GM12878 (cell line): Measurements from ENCODE around the gene RAB6B. TPM values are rescaled to one million over a fixed set of nuclear protein-coding genes. Genes with fewer than 3 reads are reported as not detected.

Source experiments
- ATAC-seq: fragments of 200-7000 bp; cut with Tn5 transposase; 3 replicates; pipeline ENCODE4 v1.9.1; 2020; ENCODE audit warnings: mild to moderate bottlenecking, moderate library complexity
- BruUV-seq: library from RNA; stranded (reverse); fragments of 400-500 nt; replicated peaks from 2 replicates; lab custom pipeline; 2021; lab: Mats Ljungman, UMichigan
- CTCF ChIA-PET: fragments of 300-600 bp; sonication (Branson Sonifier 250); formaldehyde crosslinking; extraction: SDS; loops from one replicate; lab custom pipeline; 2021; ENCODE audit warnings: inconsistent platforms; lab: Yijun Ruan, JAX
- POLR2A ChIA-PET: fragments of 350-600 bp; formaldehyde crosslinking; extraction: SDS; loops from one replicate; lab custom pipeline; 2021; ENCODE audit warnings: inconsistent platforms; lab: Charles Lee
- RAD21 ChIA-PET: fragments of 300-600 bp; sonication (Branson Sonifier 250); formaldehyde crosslinking; loops from one replicate; lab custom pipeline; 2023; ENCODE audit warnings: antibody characterized with exemption; ENCODE audit not compliant: unreplicated experiment; lab: Charles Lee
- SMC1A ChIA-PET: fragments of 300-600 bp; sonication (Branson Sonifier 250); formaldehyde crosslinking; loops from one replicate; lab custom pipeline; 2023; ENCODE audit not compliant: unreplicated experiment, uncharacterized antibody; lab: Charles Lee
- DNase-seq: peaks from one replicate; pipeline ENCODE4 v3.0.0-alpha.2; 2011; ENCODE audit warnings: low read depth, low spot score
- FAIRE-seq: peaks from 3 replicates; lab custom pipeline; 2011; peaks lifted over from hg19 to GRCh38; lab: Jason Lieb, UNC
- H2AFZ ChIP-seq: 2 replicates; pipeline ENCODE4 v1.6.0; 2011; ENCODE audit warnings: low read depth, low read length, control low read depth; ENCODE audit not compliant: control insufficient read depth
- H3K27ac ChIP-seq: 2 replicates; pipeline ENCODE4 v1.5.1; 2011; ENCODE audit warnings: control low read depth; ENCODE audit not compliant: control insufficient read depth, insufficient read depth
- H3K27me3 ChIP-seq, 2 experiments: replicated peaks in 1 of 2; 2 replicates each; pipeline versions ENCODE4 v1.6.0 to v1.6.1; 2011; ENCODE audit warnings: low read length in 1 of 2; ENCODE audit not compliant: control insufficient read depth in 2 of 2, insufficient read depth in 2 of 2
- H3K36me3 ChIP-seq, 2 experiments: 2 replicates each; pipeline ENCODE4 v1.5.1; 2011; ENCODE audit warnings: low read length in 1 of 2; ENCODE audit not compliant: control insufficient read depth in 2 of 2, insufficient read depth in 2 of 2
- H3K4me1 ChIP-seq: 2 replicates; pipeline ENCODE4 v1.6.1; 2011; ENCODE audit warnings: mild to moderate bottlenecking, low read length, moderate library complexity, mixed read lengths; ENCODE audit not compliant: control insufficient read depth, insufficient read depth
- H3K4me2 ChIP-seq: 2 replicates; pipeline ENCODE4 v1.6.0; 2011; ENCODE audit warnings: control low read depth; ENCODE audit not compliant: control insufficient read depth, insufficient read depth
- H3K4me3 ChIP-seq: fragments of 200-600 bp; sonication (generic); 2 replicates; pipeline ENCODE4 v1.5.1; 2016
- H3K79me2 ChIP-seq: 2 replicates; pipeline ENCODE4 v1.6.0; 2011; ENCODE audit warnings: low read length; ENCODE audit not compliant: control insufficient read depth, insufficient read depth
- H3K9ac ChIP-seq: 2 replicates; pipeline ENCODE4 v1.8.0; 2011; ENCODE audit warnings: low read length, control low read depth, mixed read lengths; ENCODE audit not compliant: control insufficient read depth, insufficient read depth
- H3K9me3 ChIP-seq: replicated peaks from 3 replicates; pipeline ENCODE4 v1.5.1; 2011; ENCODE audit warnings: mild to moderate bottlenecking, low read length; ENCODE audit not compliant: control insufficient read depth, insufficient read depth
- H4K20me1 ChIP-seq: 2 replicates; pipeline ENCODE4 v1.6.0; 2011; ENCODE audit not compliant: control insufficient read depth, insufficient read depth
- BHLHE40 ChIP-seq, 2 experiments: fragments of 450-650 bp in 1 of 2; IDR thresholded peaks; 2 replicates each; pipeline ENCODE4 v1.6.1; 2011 to 2017; ENCODE audit warnings: low read depth in 2 of 2, borderline replicate concordance in 1 of 2, improper control_type of control experiment in 1 of 2, low read length in 1 of 2, mild to moderate bottlenecking in 1 of 2
- FOS ChIP-seq: IDR thresholded peaks from 3 replicates; pipeline ENCODE4 v1.6.1; 2011; ENCODE audit warnings: borderline replicate concordance; ENCODE audit not compliant: insufficient read length; ENCODE audit errors: extremely low read depth
- PML ChIP-seq: IDR thresholded peaks from 2 replicates; pipeline ENCODE4 v1.6.1; 2012; ENCODE audit warnings: low read length, inconsistent platforms
- POLR2A ChIP-seq: IDR thresholded peaks from 2 replicates; pipeline ENCODE4 v1.6.1; 2011; ENCODE audit warnings: low read depth, mild to moderate bottlenecking, low read length
- RFX5 ChIP-seq: IDR thresholded peaks from 2 replicates; pipeline ENCODE4 v1.6.1; 2011; ENCODE audit warnings: low read depth, low read length, improper control_type of control experiment
- RUNX3 ChIP-seq: IDR thresholded peaks from 2 replicates; pipeline ENCODE4 v1.6.1; 2012; ENCODE audit warnings: low read length, inconsistent platforms
- WGBS: methylation state at CpG from one replicate; pipeline ENCODE4 v1.1.6; 2016; ENCODE audit warnings: low lambda C conversion rate; ENCODE audit not compliant: insufficient replicate concordance, insufficient coverage; ENCODE audit errors: missing lambda C conversion rate; 5-methylcytosine and 5-hydroxymethylcytosine counted together
- in situ Hi-C: fragments of 300-500 bp; cut with MboI; formaldehyde crosslinking; loops from 9 replicates; pipeline ENCODE4 v1.14.3; 2018; ENCODE audit warnings: mixed read lengths
- intact Hi-C: fragments of 100-400 bp; cut with micrococcal nuclease; formaldehyde crosslinking; loops from one replicate; pipeline ENCODE4 v1.14.2; 2022; ENCODE audit not compliant: unreplicated experiment
- polyA plus RNA-seq, 11 experiments: library from polyadenylated mRNA; depleted of rRNA in 4 of 11; unstranded in 6 of 11; stranded (reverse) in 5 of 11; fragments of >200 nt; fragmentation: Nextera tagmentation in 4 of 11; fragmentation: Illumina TruSeq in 1 of 11; extraction: Ambion mirVana in 4 of 11; extraction: Trizol in 1 of 11; gene quantifications; 1 replicate in 1 of 11; 2 replicates in 10 of 11; pipeline versions ENCODE4 v1.2.1 to v1.2.3, GENCODE V29; 2011 to 2016; ENCODE audit warnings: inconsistent platforms in 2 of 11, missing spikeins in 2 of 11, low read depth in 1 of 11
- total RNA-seq, 4 experiments: library from RNA; depleted of rRNA in 3 of 4; stranded (reverse); fragments of >200 nt in 3 of 4; fragmentation: Illumina TruSeq in 1 of 4; extraction: Trizol in 1 of 4; gene quantifications; 2 replicates each; pipeline versions ENCODE4 v1.2.1 to v1.2.3, GENCODE V29; 2013 to 2021
- TF ChIP-seq, protein P1 (sequence below): fragments of 450-650 bp; IDR thresholded peaks from 2 replicates; pipeline ENCODE4 v1.6.1; 2017; ENCODE audit warnings: borderline replicate concordance

RAB6B gene
- total and polyA plus RNA-seq, 10 of the 15 experiments (the other 5 are each of a cell fraction or from before 2014, with no cell fraction given), result 0.01 to 0.16 (median 0.04) TPM; not detected in 5

DNA sequence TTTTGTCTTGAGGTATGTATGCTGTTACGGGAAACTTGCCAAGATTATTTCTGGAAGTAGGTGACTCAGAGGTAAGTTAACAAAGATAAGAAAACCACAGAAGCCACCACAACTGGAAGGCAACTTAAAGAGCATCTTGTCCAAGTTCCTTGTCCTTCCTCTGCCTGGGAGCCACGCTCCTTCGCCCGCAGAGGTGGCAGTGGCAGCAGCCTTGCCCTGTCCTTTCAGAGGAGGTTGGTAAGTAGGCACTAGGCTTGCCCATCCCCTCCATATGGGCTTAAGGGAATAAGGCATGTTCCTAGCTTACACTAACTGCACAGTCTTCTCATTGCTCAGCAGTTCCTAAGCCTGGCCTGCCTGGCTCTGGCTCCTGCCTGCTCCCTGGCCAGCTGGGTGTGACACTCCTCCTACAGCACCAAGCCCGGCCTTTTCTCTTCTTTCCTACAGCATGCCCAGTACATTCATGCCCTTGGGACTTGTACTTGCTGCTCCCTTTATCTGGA, 48.0 kb upstream of the RAB6B start:
- TF ChIP-seq BHLHE40 (IDR thresholded peaks at IDR 0.05; ENCODE audit: borderline replicate concordance in 1 of 2, low read depth in 2 of 2, low read length in 1 of 2), result no peak
- TF ChIP-seq, protein P1, sequence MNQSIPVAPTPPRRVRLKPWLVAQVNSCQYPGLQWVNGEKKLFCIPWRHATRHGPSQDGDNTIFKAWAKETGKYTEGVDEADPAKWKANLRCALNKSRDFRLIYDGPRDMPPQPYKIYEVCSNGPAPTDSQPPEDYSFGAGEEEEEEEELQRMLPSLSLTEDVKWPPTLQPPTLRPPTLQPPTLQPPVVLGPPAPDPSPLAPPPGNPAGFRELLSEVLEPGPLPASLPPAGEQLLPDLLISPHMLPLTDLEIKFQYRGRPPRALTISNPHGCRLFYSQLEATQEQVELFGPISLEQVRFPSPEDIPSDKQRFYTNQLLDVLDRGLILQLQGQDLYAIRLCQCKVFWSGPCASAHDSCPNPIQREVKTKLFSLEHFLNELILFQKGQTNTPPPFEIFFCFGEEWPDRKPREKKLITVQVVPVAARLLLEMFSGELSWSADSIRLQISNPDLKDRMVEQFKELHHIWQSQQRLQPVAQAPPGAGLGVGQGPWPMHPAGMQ, result no peak
- TF ChIP-seq FOS, result no peak
- TF ChIP-seq POLR2A, result no peak
- TF ChIP-seq RFX5, result no peak
- peak; percentile 8; the same call in 1 of the 2 replicates for TF ChIP-seq RUNX3
- no peak for TF ChIP-seq PML
- TF ChIP-seq, all 136 proteins: peak for 1
- no TSS peak for BruUV-seq
- intact Hi-C loops, result no loop called here

More for the DNA sequence above, 48.0 kb upstream of the RAB6B start:
- RAD21 ChIA-PET, result no interaction called here
- Histone ChIP-seq H3K27me3 (no peaks in the 10 kb centered on the region; a peak in 2 of 4 replicates), H3K79me2 (no peaks in the 10 kb centered on the region), H3K27ac (no peak overlapping the region), H3K36me3 (no peaks in the 10 kb centered on the region; a peak in 1 of 4 replicates), H2AFZ (no peak overlapping the region), H3K9ac (no peak overlapping the region), H3K4me2 (no peak overlapping the region), H4K20me1 (no peaks in the 10 kb centered on the region), H3K4me1 (no peaks in the 10 kb centered on the region), H3K9me3 (no peaks in the 10 kb centered on the region), H3K4me3 (no peak overlapping the region)
- 41% methylated on average over 5 of the region's 5 CpGs for WGBS
- FAIRE-seq (no peak), ATAC-seq (no peak), DNase-seq (no peak)
- POLR2A ChIA-PET, result no interaction called here
- CTCF ChIA-PET, result no interaction called here
- SMC1A ChIA-PET, result no interaction called here
- in situ Hi-C loops, result no loop called here
